ENCODE data around the gene FXYD5.

DNA sequence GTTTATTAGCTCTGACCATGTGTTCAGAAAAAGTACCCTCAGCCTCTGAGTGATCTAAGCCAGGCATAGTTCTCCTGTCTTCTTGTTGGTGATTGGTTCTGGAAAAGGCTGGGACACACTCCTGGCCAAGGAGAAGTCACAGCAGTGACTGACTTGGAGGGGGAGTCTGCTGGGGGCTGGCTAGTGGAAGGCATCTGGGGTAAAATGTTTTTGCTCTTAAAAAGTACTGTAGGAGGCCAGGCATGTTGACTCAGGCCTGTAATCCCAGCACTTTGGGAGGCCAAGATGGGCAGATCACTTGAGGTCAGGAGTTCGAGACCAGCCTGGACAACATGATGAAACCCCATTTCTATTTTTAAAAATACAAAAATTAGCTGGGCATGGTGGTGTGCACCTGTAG lies 52.3 kb downstream of the FXYD5 start:
- TF ChIP-seq EP300 (IDR thresholded peaks at IDR 0.05) (no peak), POLR2A (IDR thresholded peaks at IDR 0.05) (no peak), POLR2AphosphoS5 (IDR thresholded peaks at IDR 0.05) (no peak)
